Activated gamma-delta T cell (primary cell): ENCODE measurements around the gene MED26.

Experiments
- DNase-seq: peaks from one replicate; lab custom pipeline; 2025; lab: John Stamatoyannopoulos, UW

Gene MED26

DNA sequence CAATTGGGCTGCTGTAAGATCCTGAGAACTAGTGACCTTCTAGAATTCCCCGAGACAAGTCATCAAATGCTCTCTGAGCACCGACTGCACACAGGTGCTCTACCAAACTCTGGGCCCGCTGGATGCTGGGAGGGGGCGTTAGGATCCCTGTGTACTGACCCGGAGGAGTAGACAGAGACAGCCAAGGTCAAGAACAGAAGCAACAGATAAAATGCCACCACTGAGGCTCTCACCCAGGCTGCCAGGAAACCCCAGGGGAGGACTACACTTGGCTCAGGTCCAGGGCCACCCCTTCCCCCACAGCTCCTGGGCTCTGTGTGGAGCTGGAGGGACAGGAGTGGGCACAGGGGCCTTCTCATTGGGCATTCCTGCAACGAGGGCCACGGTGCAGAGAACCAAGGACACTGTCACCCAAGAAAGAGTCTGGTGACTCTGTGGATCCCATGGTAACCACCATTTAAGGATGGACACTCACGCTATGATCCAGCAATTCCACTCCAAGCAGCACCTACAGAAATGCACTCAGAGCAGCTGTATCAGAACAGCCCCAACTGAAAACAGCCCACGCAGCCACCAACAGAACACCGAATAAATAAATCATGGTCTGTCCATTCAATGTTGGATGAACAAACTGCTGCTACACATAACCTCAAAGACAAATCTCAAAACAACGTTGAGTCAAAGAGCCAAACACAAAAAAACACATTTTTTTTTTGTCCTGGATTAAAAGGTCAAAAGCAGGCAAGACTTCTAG lies 39.0 kb downstream of the MED26 start:
- DNase-seq: no peak

DNA sequence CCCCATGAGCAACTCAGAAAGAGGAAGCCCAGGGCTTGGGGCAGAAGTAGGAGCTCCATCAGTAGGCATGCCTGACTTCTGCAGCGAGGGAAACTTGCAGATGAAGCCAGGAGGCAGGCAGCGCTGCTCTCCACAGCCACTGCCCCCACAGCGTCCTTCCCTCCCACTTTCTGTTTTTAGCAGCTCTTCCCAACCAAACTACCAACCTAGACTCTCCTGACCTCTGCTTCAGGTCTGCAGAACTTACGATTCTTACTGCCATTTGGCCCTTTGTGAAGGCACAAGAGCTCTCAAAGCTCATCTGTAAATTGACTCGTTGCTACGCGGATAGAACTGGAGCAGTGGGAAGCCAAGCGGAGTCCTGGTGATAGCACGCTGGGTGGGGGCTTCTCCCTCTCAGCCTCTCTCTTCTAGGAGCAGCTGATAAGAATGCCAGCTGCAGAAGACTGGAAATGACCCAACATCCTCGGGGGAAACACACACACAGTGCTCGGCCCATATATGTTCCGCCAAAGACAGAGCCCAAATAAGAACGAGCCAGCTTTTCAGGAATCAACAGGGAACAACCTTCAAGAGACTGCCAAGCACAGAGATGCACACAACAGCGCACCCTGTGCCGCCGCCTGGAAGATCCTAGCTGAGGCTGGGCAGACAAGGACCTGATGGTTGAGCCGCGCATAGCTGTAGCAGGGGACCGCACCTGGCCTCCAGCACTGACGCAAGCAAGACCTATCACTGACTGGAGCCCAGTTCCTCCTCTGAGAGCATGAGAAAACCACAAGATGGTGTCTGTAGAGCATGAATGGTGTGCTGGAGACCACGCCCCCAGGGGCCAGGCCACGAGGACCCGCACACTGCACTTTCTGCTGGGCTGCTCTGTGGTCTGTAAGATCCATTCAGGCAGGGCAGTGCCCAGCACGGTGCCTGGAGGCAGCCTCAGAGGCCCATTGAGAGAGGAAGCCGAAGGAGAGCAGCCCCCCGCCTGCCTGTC lies 39.9 kb downstream of the MED26 start:
- peak; percentile 41 for DNase-seq

DNA sequence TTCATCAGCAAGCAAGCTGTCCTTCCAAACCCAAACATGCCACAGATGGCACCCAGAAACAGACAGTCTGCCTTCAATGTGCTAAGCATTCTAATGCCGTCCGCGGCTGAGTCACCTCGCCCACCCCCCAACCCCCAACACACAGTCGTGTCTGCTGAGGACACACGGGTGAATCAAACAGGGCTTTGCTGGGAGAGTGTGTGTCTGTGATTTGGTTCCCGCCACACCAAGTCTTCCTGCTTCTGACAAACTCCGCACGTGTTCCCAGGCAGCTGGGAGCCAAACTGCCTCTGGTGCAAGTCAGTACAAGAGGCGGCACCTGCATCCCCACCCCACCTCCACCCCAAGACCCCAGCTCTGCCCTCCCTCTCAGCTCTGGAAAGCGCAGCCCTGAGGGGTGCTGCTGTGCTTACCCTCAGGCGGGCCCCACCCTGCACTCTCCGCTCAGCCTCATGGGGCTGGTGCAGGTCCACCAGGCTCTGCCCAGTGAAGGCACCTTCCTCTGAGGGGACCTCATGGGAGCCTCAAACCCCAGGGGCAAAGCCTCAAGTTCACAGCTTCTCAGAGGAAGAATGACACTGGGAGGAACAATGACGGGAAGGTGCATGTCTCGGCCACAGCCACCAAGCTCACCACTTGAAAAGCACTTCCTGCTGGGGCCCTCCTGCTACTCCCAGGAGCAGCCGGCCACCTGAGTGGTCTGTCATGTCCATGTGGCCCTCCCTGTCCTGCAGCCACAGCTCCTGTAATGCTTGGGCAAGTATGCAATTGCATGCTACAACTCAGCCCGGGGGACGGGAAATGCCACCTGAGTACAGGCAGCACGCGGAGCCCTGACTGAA lies 40.8 kb downstream of the MED26 start:
- peak; percentile 55 for DNase-seq

DNA sequence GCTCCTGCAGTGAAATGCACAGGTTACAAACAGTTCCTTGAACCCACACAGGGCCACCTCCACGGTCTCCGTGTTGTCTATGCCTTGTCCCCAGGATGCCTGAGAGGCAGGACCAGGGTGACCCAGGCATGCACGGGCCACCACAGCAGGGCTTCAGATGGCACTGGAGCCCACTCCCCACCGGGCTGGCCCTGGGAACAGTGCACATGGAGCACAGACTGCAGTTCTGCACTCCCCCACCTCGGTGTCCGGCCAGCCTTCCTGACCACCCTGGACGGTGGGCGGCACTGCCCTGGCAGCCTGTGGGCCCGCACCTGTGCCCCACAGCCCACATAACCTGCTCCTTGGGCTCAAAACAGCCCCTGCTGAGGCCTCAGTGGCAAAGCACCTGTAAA lies 41.5 kb downstream of the MED26 start:
- DNase-seq: no peak

DNA sequence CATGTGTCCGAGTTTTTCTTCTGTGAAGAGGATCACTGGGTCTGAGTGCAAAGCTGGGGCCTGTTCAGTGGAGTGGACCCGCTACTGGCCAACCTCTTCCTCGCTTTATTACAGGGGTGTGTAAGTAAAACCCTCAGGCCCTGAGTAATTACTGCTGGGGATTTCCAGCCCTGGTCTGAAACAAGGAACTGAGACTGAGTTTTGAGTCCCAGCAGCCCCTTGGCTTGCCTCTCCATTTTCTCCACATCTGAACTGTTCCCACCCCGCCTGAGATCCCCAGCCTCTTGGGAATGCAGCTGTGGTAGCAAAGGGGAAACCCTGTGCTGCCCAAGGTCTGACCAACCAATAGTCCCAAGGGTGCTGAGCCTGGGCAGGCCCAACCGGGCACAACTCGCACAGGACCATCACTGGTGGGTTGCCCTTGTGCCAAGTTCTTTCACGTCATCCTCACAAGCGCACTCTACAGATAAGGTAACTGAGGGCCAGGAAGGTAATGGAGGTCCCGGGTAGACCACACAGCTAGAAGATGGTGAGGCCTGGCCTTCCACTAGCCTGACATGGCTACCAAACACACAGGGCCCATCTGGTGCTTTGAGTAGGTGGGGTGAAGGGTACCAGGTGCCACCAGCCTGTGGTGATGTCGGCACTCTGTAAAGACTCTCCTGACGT lies 42.1 kb downstream of the MED26 start:
- no peak for DNase-seq

DNA sequence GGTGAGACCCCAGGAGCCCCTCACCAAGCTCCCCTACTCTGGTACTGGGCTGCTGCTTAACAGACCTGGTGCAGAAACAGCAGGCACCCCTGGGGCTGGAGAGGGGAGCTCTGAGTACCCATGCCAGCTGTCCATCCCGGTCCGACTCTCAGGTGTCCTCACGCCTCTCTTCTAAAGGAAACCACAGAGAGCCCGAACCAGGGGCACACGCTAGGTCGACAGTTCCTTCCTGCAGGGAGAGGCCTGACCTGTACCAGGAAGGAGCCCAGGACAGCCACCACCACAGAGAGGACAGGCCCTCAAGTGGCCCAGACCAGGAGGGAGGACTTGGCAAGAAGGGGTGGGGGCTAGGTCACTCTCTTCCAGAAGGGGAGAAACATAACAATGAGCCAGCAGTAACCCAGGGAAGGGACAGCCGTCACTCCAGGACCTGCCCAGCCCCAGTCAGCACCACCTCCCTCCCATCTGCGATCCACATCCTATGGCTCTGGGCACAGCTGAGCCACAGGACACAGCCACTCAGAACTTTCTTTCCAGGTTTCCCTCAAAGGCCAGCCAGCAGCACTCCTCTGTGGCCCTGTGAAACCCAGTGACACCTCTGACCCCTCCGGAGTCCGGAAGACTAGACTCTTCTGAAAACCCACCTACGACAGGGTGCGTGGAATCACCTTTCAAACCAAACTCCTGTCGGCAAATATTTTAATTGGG lies 42.8 kb downstream of the MED26 start:
- DNase-seq: no peak

DNA sequence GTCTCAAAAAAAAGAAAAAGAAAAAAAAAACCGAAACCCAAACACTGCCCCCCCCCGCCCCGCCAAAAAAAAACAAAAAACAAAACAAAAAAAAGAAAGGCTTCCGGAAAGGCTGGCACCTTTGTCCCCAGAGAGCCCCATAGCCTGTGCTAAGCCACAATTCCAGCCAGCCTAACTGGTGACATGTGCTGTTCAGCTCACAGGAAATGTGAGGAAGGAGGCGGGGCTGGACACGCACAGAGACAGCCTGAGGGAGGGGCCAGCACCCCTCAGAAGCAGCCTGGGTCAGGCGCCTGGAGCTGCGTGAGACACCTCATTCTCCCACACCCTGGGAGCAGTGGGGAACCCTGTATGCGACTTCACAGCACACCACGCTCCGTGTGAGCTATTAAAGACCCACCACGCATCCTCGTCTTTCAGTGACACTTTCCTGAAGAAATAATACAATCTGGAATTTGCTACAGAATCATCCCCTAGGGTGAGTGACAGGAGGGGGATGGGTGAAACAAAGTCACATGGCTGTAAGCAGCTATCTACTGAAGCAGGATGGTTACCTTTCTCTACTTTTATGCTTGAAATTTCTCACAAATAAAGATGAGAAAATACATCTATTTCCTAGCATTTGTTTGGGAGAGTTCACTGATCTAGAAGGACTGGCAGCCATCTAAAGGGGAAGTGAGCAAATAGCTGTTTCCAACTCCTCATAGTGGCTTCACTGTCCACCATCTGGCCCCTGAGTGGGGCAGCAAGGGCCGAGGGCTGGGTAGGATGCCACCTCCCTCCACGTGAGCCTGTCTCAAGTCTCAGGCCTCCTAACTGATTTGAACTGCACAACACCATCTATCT lies 43.5 kb downstream of the MED26 start:
- DNase-seq: peak; percentile 78

DNA sequence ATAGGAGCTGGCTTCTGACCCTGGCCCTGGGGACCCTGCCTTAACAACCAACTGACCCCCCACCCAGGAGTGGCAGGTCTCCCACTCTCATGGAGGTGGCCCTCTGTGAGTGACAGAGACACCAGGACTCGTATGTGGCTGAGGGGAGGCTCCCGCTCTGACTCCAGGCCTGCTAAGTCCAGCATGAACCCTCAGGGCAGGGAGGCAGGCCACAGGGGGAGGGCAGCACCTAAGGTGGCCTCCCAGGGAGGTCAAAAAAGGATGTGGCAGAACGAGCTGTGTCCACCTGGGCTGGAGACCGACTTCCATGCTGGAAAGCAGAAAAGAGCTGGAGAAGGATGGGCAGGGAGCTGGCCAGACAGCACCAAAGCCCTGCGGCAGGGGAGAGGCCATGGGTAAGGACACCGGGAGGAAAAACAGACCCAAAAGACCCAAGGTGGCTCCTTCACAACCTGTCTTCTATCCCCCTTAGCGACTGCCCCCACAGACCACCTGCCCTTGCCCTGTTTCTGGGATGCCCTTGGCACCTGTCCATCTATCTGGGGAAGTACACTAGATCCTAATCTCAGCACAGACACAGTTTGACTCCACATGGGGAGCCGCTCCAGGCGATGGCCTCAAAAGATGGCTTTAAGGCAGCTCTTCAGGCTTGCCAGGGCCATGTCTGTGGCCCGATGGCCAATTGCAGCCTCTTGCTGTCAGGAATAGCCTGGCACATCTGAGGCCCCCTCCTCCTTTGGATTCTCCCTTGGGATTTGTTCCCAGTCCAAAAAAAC lies 45.3 kb downstream of the MED26 start:
- DNase-seq: no peak

DNA sequence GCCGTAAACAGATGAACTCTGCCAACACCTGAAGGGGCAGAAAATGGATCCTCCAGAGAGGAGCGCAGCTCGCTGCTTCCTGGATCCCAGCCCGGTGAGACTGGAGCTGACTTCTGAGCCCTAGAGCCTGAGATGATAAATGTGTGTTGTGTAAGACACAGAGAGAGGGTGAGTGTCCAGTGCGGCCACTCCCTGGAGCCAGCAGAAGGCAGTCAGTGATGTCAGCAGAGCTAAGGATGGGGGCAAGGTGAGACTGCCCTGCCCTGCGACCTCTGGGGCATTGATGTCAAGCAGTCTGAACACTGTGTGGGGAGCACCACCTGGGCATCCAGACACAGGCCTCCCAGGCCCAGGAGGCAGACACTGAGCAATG lies 46.0 kb downstream of the MED26 start:
- no peak for DNase-seq

DNA sequence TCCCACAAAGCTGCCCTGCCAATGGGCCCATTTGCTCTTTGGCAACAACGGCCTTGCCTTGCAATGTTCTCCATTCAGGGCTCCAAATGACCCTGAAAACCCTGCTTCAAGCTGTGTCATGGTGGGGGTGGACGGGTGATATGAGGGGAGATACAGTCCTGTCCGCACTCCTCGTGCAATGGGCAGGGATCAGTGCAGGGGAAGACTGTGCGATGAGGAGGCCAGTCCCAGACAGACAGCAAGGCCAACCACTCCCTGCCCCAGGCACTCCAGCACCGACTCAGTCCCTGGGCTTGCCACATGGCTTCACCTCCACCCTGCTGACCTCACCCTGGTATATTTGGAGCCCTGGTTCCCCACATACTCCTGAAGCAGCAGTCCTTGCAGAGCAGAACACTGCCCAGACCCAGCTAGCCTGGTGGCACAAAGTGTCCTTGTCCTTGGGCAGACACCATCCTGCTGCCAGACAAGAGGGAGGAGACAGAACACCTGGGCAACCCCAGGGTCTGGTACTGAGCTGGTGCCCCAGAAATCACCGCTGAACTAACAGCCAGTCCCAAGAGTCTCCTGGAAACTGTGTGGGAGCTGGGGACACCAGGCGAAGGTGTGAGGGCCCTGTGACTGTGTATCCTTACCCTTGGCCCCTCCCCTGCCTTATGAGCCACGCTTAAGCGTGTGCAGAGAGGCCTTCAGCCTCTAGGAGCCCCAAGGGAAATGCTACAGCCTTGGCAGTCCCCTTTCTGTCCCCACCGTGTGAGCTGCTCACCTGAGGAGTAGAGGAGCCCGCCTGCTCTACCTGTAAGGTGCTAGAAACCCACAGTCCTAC lies 46.6 kb downstream of the MED26 start:
- DNase-seq: no peak

DNA sequence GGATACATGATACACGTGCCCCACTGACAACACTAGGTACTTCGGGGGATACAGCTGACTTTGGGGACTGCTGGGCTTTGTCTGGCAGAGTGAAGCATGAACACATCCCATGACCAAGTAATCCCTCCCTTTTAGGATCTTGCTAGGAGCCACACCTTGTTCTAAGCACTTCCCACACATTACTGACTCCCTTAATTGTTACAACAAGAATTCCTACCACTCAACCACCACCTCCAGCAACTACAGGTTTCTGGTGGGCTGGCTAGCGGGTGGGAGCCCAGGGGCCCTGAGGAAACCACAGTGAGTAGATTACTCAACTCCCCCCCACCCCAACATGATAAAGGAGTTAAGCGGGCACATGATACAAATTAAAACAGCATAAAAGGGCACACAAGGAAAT lies 48.6 kb downstream of the MED26 start:
- DNase-seq: no peak

DNA sequence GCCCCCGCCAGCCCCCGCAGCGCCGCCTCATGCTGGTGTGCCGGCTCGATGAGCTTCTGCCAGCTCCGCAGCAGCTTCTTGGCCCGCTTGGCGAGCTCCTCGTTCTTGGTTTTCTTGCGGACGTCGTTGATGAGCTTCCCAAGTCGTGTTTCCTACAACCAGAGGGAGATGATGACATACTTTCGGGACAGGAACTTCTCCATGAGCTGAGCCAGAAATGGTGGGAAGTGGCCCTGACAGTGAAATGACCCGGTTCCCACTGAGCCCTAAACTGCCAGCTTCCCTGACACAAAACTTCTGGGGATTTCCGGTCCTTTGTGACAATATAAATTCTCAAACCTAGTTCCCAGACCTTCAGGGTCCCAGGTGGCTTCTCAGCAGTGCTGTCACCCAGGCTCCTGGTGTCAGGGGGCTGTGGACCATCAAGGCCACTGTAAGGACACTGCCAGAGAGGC lies 50.4 kb downstream of the MED26 start:
- no peak for DNase-seq

DNA sequence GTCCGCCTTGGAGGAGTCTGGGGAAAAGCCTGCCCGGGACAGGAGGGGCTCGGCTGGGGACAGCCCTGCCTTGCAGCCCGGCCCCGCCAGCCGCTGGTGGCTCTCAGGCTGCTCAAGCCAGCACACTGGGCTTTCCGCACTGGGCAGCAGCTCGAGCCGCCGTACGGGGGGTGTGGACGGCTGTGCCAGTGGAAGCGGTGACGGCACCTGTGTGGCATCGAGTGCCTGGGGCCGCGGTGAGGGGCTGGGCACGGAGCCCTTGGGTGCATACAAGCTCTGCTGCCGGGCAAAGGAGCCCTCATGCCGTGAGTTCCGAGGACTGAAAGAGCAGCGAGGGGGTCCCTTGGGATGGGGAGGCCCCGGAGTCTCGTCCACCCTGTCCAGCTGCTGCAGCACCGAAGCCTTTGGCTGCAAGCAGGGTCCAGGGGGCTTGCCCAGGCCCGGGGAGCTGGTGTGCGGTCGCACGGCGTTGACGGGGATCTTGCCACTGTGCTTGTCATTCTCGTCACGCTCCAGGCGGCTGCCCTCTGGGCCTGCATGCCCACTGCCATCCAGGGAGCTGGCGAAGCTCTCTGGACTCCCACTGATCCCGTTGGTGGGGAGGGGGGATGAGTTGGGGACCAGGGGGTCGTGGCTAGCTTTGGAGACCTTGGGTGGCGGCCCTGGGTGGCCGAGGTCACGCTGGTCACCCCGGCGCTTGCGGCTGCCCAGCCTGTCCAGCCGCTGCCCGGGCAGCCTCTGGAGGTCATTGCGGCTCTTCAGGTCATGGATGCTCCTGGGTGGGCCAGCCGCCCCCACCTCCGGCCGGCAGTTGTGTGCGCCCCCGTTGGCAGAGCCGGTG lies 51.1 kb downstream of the MED26 start:
- DNase-seq: no peak

DNA sequence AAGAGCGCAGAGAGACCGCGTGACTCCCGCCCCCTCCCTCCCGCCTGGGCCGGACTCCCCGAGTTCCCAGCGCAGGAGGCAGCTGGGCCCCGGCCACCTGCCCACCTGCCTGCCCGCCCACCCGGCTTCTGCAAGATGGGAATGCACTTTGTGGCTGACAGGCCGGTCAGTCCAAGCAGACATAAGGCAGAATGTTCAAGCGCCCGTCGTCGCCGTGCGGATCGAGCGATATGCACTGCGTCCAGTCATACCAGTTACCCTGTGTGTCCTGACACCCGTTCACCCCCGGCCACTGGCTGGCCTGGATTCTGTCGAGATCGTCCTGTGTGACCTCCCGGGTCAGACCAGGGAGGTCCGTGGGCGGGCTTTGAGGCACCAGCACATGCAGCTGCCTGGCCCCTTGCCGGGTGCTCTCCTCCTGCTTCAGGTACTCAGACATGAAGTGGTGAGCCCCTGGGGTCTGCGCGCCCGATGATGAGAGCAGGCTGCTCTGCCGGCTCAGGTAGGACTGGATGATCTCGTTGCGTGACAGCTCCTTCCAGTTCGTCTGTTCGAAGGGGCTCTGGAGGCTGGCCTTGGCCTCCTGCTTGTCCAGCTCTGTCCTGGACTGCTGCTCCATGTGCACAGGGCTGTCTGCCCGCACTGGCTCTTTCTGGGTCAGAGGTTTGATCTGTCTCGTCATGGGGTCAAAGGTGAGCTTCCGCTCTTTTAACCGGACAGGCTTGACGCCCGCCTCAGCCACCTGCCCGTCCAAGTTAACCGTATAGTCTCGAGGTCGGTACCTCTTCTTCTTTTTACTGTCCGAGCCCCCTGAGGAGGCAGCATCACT lies 51.9 kb downstream of the MED26 start:
- DNase-seq: no peak

DNA sequence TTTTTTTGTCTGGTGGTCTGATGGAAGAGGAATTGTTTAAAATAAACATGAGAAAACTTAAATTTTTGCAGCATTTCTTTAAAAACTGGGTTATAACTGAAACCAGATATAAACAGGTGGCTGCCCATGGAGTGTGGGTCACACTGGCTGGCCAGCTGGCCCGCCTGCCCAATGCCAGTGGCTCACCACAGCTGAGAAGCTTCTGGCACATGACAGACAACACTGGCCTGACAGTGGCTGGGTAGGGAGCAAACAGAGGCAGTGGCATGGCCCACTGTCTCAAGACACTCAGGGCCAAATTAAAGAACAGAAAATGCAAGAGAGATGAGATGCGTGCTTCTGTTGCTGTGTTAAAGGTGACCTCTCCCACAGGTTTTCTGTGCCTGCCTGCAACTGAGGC lies 52.7 kb downstream of the MED26 start:
- no peak for DNase-seq

DNA sequence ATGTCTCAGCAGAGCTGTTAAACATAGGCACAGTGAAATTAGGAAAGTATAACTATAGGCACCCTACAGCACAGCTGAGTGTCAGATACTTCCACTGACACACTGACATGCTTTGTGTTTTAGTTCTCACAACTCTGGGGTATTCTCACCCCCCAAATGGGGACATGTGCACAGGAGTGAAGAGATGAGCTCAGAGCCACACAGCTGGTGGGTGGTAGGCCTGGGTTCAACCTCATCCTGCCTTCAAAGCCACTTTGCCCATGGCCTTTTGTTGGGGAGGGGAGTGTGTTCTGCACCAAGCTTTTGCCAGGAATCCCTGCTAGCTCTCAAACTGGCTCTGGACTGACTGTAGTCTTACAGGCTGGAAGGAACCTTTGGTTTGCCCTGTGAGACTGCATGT lies 54.1 kb downstream of the MED26 start:
- no peak for DNase-seq
